ENCODE data around the gene ERCC3.

ERCC3 gene

GRCh38 chr2:127275356-127275755, 18.6 kb downstream of the ERCC3 start:
- H3K4me3 ChIP-seq (ENCODE audit: control insufficient read depth, low read depth, low read length), result no peak overlapping the region
- TF ChIP-seq CTCF (IDR thresholded peaks at IDR 0.05; ENCODE audit: control insufficient read depth, insufficient read depth, low read depth, low read length, missing control alignments), result no peak
- no peak for DNase-seq (ENCODE audit: low read depth)

- no peak for TF ChIP-seq CTCF (IDR thresholded peaks at IDR 0.05; ENCODE audit: control insufficient read depth, insufficient read depth, low read depth, low read length, missing control alignments)
- H3K4me3 ChIP-seq (ENCODE audit: control insufficient read depth, low read depth, low read length), result no peak overlapping the region
- no peak for DNase-seq (ENCODE audit: low read depth)
Measured at GRCh38 chr2:127270663-127271062, 23.3 kb downstream of the ERCC3 start.

GRCh38 chr2:127261804-127262406, 32.0 kb downstream of the ERCC3 start:
- no peak for DNase-seq (ENCODE audit: low read depth)
- H3K4me3 ChIP-seq (ENCODE audit: control insufficient read depth, low read depth, low read length), result no peak overlapping the region
- no peak for TF ChIP-seq CTCF (IDR thresholded peaks at IDR 0.05; ENCODE audit: control insufficient read depth, insufficient read depth, low read depth, low read length, missing control alignments)

- no peak overlapping the region for H3K4me3 ChIP-seq (ENCODE audit: control insufficient read depth, low read depth, low read length)
- no peak for TF ChIP-seq CTCF (IDR thresholded peaks at IDR 0.05; ENCODE audit: control insufficient read depth, insufficient read depth, low read depth, low read length, missing control alignments)
- no peak for DNase-seq (ENCODE audit: low read depth)
Measured at GRCh38 chr2:127259355-127259754, 34.6 kb downstream of the ERCC3 start.

- TF ChIP-seq CTCF (IDR thresholded peaks at IDR 0.05; ENCODE audit: control insufficient read depth, insufficient read depth, low read depth, low read length, missing control alignments), result no peak
- H3K4me3 ChIP-seq (ENCODE audit: control insufficient read depth, low read depth, low read length), result no peak overlapping the region
- no peak for DNase-seq (ENCODE audit: low read depth)
Measured at GRCh38 chr2:127256866-127257265, 37.1 kb downstream of the ERCC3 start.

- TF ChIP-seq CTCF (IDR thresholded peaks at IDR 0.05; ENCODE audit: control insufficient read depth, insufficient read depth, low read depth, low read length, missing control alignments), result no peak
- no peak for DNase-seq (ENCODE audit: low read depth)
- no peak overlapping the region for H3K4me3 ChIP-seq (ENCODE audit: control insufficient read depth, low read depth, low read length)
Measured at GRCh38 chr2:127256381-127256780, 37.6 kb downstream of the ERCC3 start.

GRCh38 chr2:127255721-127256120, 38.2 kb downstream of the ERCC3 start:
- TF ChIP-seq CTCF (IDR thresholded peaks at IDR 0.05; ENCODE audit: control insufficient read depth, insufficient read depth, low read depth, low read length, missing control alignments), result no peak
- DNase-seq (ENCODE audit: low read depth), result no peak
- H3K4me3 ChIP-seq (ENCODE audit: control insufficient read depth, low read depth, low read length), result no peak overlapping the region

Measured in AG09309 (cell line).